ENCODE measurements around the gene CREBBP.
A peak's percentile ranks its signal among the peaks of the same experiment; 100 is the strongest.

Gene CREBBP

DNA sequence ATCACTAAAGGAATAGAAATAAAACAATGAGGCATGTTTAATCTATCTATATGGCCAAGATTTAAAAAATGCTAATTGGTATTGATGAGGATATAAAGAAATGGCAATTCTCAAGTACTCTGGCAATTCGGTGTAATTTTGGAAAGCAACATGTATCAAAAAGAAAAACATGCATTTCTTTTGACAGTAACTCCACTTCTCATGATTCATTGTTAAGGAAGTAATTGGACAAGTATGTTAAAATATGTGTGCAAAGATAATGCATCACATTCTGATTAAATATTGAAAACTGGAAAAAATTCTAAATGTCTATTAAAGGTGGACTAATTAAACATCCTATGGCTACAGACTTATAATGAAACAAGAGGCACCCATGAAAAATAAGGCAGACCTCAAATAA is 81.2 kb downstream of the CREBBP start:
- H3K4me3 ChIP-seq (ENCODE audit: control insufficient read depth, low read depth, low read length): no peak overlapping the region
- no peak for DNase-seq (ENCODE audit: low read depth)
- TF ChIP-seq, protein P1, sequence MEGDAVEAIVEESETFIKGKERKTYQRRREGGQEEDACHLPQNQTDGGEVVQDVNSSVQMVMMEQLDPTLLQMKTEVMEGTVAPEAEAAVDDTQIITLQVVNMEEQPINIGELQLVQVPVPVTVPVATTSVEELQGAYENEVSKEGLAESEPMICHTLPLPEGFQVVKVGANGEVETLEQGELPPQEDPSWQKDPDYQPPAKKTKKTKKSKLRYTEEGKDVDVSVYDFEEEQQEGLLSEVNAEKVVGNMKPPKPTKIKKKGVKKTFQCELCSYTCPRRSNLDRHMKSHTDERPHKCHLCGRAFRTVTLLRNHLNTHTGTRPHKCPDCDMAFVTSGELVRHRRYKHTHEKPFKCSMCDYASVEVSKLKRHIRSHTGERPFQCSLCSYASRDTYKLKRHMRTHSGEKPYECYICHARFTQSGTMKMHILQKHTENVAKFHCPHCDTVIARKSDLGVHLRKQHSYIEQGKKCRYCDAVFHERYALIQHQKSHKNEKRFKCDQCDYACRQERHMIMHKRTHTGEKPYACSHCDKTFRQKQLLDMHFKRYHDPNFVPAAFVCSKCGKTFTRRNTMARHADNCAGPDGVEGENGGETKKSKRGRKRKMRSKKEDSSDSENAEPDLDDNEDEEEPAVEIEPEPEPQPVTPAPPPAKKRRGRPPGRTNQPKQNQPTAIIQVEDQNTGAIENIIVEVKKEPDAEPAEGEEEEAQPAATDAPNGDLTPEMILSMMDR (conservative IDR thresholded peaks at IDR 0.05; ENCODE audit: control insufficient read depth, insufficient read depth, low read depth, low read length): no peak

DNA sequence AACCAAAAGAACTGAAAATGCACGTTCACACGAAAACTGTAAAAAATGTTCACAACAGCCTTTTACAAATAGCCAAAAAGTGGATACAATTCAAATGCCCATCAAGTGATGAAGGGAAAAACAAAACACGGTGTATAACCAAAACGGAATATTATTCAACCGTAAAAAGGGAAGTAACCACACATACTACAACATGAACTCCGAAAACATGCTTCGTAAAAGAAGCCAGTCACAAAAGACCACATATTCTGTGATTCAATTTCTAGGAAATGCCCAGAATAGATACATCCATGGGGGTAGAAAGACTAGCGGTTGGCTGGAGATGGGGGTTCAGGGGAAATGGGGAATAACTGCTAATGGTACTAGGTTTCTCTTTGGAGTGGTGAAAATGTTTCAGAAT is 81.7 kb downstream of the CREBBP start:
- H3K4me3 ChIP-seq (ENCODE audit: control insufficient read depth, low read depth, low read length): no peak overlapping the region
- TF ChIP-seq, protein P1 (conservative IDR thresholded peaks at IDR 0.05; ENCODE audit: control insufficient read depth, insufficient read depth, low read depth, low read length): no peak
- no peak for DNase-seq (ENCODE audit: low read depth)

DNA sequence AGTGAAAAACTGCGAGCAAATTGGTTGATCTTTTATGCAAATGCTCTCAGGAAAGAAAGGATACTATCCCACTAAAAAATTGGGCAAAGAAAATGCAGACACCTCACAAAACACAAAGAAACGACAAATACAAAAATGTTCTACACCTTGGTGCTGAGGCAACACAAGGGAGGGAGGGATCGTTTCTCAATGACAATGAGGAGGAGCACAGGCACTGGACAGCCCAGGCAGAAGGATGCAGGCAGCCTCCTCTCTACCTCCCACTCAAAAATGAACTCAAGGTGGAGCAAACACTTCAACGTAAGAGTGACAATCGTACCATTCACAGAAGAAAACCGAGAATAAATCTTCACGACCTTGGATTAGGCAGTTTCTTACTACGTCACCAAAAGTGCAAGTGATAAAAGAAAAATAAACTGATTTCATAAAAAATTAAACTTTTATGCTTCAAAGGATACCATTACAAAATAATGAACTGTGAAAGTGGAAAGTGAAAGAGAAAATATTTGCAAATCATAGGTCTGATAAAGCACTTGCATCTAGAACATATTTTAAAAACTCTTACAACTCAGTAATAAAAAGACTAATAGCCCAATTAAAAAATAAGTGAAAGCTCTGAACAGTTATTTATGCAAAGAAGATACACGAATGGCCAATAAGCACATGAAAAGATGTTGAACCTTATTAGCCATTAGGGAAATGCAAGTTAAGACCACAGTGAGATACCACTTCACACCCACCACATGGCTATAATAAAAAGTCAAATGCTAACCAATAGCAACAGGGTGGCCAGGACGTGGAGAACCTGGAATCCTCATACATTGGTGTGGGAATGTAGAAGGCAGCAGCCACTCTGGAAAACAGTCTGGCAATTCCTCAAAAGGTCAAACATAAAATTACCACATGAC is 82.4 kb downstream of the CREBBP start:
- DNase-seq (ENCODE audit: low read depth): no peak
- H3K4me3 ChIP-seq (ENCODE audit: control insufficient read depth, low read depth, low read length): no peak overlapping the region
- TF ChIP-seq, protein P1 (conservative IDR thresholded peaks at IDR 0.05; ENCODE audit: control insufficient read depth, insufficient read depth, low read depth, low read length): no peak

DNA sequence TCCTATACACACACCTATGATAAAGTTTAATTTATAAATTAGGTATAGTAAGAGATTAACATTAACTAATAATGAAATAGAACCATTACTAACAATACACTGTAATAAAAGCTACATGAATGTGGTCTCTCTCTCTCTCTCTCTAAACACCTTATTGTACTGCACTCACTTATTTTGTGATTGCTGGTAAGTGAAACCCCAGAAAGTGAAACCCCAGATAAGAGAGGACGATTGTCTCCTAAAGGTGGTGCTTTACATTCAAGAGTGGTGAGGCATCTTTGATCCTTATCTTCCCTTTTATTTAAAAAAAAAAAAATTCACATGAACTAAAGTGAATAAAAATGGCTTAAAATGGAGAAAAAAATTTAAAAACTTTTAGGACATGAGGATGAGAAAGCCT is 83.0 kb downstream of the CREBBP start:
- TF ChIP-seq, protein P1 (conservative IDR thresholded peaks at IDR 0.05; ENCODE audit: control insufficient read depth, insufficient read depth, low read depth, low read length): no peak
- no peak overlapping the region for H3K4me3 ChIP-seq (ENCODE audit: control insufficient read depth, low read depth, low read length)
- DNase-seq (ENCODE audit: low read depth): no peak

GRCh38 chr16:3793161-3793576 is 87.3 kb downstream of the CREBBP start:
- peak; percentile 85 for DNase-seq (ENCODE audit: low read depth)
- TF ChIP-seq, protein P1 (conservative IDR thresholded peaks at IDR 0.05; ENCODE audit: control insufficient read depth, insufficient read depth, low read depth, low read length): peak; percentile 40
- no peak overlapping the region for H3K4me3 ChIP-seq (ENCODE audit: control insufficient read depth, low read depth, low read length)

- TF ChIP-seq, protein P1 (conservative IDR thresholded peaks at IDR 0.05; ENCODE audit: control insufficient read depth, insufficient read depth, low read depth, low read length): no peak
- no peak overlapping the region for H3K4me3 ChIP-seq (ENCODE audit: control insufficient read depth, low read depth, low read length)
- no peak for DNase-seq (ENCODE audit: low read depth)
These were observed 88.0 kb downstream of the CREBBP start for GRCh38 chr16:3792472-3793012.
